Measurements from ENCODE around the gene DNAAF8.

DNA sequence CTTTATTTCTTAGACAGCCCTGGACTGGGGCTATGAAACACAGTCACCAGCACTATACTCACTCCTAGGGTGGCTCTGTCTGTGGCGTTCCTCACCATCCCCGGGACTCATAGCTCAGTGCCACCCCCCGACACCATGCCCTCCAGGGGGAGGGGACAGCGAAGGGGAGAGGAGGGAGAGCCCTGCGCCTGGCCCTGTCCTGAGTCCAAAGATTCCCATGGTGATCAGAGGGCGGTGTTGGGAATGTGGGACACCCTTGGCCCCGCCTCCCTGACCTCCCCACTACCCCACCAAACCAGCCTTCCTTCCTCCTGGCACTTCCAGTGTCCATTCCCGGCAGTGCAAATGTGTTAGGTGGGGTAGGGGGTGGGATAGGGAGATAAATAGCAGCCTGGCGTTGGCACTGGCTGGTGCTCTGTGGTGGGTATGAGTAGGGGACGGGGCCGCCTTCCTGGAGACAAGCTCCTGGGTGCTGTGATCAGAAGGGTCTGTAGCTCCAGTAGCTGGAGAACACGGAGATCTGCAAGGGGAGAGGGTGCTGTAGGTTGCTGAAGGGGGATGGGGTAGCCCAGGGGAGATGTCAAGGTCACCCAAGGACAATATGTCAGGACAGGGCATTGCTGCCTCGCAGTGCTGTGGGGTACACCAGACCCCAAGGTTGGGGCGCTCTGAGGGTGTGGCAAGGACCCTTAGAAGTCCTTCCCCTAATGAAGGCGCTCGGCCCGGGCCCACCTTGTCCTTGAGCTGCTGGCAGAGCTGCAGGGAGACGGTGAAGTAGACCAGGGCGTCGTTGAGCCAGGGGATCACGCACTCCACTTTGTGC lies 62.9 kb downstream of the DNAAF8 start:
- no peak for TF ChIP-seq POLR2A (IDR thresholded peaks at IDR 0.05; ENCODE audit: low read depth, low read length)
- TF ChIP-seq, protein P1, sequence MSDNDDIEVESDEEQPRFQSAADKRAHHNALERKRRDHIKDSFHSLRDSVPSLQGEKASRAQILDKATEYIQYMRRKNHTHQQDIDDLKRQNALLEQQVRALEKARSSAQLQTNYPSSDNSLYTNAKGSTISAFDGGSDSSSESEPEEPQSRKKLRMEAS (IDR thresholded peaks at IDR 0.05; ENCODE audit: insufficient read depth, insufficient read length), result no peak
- TF ChIP-seq, protein P2, sequence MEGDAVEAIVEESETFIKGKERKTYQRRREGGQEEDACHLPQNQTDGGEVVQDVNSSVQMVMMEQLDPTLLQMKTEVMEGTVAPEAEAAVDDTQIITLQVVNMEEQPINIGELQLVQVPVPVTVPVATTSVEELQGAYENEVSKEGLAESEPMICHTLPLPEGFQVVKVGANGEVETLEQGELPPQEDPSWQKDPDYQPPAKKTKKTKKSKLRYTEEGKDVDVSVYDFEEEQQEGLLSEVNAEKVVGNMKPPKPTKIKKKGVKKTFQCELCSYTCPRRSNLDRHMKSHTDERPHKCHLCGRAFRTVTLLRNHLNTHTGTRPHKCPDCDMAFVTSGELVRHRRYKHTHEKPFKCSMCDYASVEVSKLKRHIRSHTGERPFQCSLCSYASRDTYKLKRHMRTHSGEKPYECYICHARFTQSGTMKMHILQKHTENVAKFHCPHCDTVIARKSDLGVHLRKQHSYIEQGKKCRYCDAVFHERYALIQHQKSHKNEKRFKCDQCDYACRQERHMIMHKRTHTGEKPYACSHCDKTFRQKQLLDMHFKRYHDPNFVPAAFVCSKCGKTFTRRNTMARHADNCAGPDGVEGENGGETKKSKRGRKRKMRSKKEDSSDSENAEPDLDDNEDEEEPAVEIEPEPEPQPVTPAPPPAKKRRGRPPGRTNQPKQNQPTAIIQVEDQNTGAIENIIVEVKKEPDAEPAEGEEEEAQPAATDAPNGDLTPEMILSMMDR (IDR thresholded peaks at IDR 0.05; ENCODE audit: extremely low read depth in 1 of 2, insufficient read depth in 1 of 2, low read depth in 1 of 2, low read length in 2 of 2), result no peak
- TF ChIP-seq POLR2AphosphoS5 (IDR thresholded peaks at IDR 0.05; ENCODE audit: insufficient read depth, low read depth, low read length), result no peak
- no peak for TF ChIP-seq MYC (IDR thresholded peaks at IDR 0.05; ENCODE audit: low read depth, low read length)

All from endothelial cell of umbilical vein (primary cell).